Prostate gland (tissue), 2 donors: ENCODE measurements around the gene OR6X1. TPM values are rescaled to one million over a fixed set of nuclear protein-coding genes. Genes with fewer than 3 reads are reported as not detected.

Source experiments
- DNase-seq: peaks from one replicate; pipeline ENCODE4 v3.0.0-alpha.2; 2019; ENCODE audit warnings: low spot score
- H3K27ac ChIP-seq, 2 donors: fragments of 200-600 bp; sonication (generic); 2 replicates each; pipeline ENCODE4 v1.5.1; 2017 to 2019
- H3K27me3 ChIP-seq: fragments of 200-600 bp; sonication (generic); replicated peaks from 2 replicates; pipeline ENCODE4 v1.5.1; 2019; ENCODE audit not compliant: insufficient read depth
- H3K36me3 ChIP-seq, 2 donors: fragments of 200-600 bp; sonication (generic); 1 replicate in 1 of 2; 2 replicates in 1 of 2; pipeline versions ENCODE4 v1.5.1 to v1.8.1; 2017 to 2019
- H3K4me1 ChIP-seq: fragments of 200-600 bp; sonication (generic); replicated peaks from 2 replicates; pipeline ENCODE4 v1.5.1; 2019
- H3K4me3 ChIP-seq, 2 donors: fragments of 200-600 bp; sonication (generic); 2 replicates each; pipeline ENCODE4 v1.5.1; 2017 to 2019
- H3K9me3 ChIP-seq: fragments of 200-600 bp; sonication (generic); 2 replicates; pipeline ENCODE4 v1.5.1; 2017
- POLR2A ChIP-seq: fragments of 450-650 bp; IDR thresholded peaks from one replicate; pipeline ENCODE4 v1.6.1; 2016; ENCODE audit warnings: antibody characterized with exemption, mild to moderate bottlenecking
- POLR2AphosphoS5 ChIP-seq: sonication (generic); formaldehyde crosslinking; IDR thresholded peaks from one replicate; pipeline ENCODE4 v1.6.1; 2017; ENCODE audit warnings: antibody characterized with exemption
- WGBS: methylation state at CpG from one replicate; pipeline ENCODE4 v1.1.5; 2018; 5-methylcytosine and 5-hydroxymethylcytosine counted together
- intact Hi-C: fragments of 100-400 bp; cut with DNase I; formaldehyde crosslinking; loops from one replicate; pipeline ENCODE4 v1.14.2; 2022
- total RNA-seq, 2 donors: library from RNA; depleted of rRNA; stranded (reverse); fragments of >200 nt; gene quantifications; one replicate each; pipeline ENCODE4 v1.1.0, GENCODE V29; 2016
- TF ChIP-seq, protein P1 (sequence below), 4 experiments: fragments of 200-600 bp in 2 of 4; fragments of 450-650 bp in 2 of 4; sonication (generic) in 2 of 4; IDR thresholded peaks; 1 replicate in 3 of 4; 2 replicates in 1 of 4; pipeline ENCODE4 v1.5.1; 2016 to 2019; ENCODE audit warnings: antibody characterized with exemption in 4 of 4, mild to moderate bottlenecking in 2 of 4, moderate library complexity in 2 of 4

Gene OR6X1
- total RNA-seq, 2 donors from 2014 or later = not detected

DNA sequence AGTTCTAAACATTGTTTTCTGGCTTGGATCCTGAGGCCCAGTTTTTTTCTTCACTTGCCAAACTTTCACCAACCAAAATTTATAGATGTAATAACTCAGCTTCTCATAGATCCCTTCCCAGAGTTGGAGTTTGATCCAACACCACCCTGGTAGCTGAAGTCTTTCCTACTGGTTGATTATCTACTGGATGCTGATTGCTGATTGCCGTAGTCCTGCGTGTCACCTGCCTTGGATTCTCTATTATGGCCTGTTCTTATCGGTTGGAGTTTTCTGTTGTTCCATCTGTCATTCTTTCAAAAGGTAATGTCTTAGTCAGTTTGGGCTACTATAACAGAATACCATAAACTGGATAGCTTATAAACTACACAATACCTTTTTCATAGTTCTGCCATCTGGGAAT, 17.3 kb upstream of the OR6X1 start:
- no peaks in the 10 kb centered on the region for H3K27me3 ChIP-seq
- no peak for TF ChIP-seq POLR2A
- TF ChIP-seq, protein P1, sequence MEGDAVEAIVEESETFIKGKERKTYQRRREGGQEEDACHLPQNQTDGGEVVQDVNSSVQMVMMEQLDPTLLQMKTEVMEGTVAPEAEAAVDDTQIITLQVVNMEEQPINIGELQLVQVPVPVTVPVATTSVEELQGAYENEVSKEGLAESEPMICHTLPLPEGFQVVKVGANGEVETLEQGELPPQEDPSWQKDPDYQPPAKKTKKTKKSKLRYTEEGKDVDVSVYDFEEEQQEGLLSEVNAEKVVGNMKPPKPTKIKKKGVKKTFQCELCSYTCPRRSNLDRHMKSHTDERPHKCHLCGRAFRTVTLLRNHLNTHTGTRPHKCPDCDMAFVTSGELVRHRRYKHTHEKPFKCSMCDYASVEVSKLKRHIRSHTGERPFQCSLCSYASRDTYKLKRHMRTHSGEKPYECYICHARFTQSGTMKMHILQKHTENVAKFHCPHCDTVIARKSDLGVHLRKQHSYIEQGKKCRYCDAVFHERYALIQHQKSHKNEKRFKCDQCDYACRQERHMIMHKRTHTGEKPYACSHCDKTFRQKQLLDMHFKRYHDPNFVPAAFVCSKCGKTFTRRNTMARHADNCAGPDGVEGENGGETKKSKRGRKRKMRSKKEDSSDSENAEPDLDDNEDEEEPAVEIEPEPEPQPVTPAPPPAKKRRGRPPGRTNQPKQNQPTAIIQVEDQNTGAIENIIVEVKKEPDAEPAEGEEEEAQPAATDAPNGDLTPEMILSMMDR (IDR thresholded peaks at IDR 0.05) = no peak
- no peak for DNase-seq
- H3K4me1 ChIP-seq = no peaks in the 10 kb centered on the region
- H3K36me3 ChIP-seq = no peaks in the 10 kb centered on the region
- intact Hi-C loops = no loop called here
- H3K27ac ChIP-seq = no peak overlapping the region
- no peaks in the 10 kb centered on the region for H3K9me3 ChIP-seq
- H3K4me3 ChIP-seq = no peak overlapping the region
- WGBS = 77% methylated on average over 3 of the region's 3 CpGs

DNA sequence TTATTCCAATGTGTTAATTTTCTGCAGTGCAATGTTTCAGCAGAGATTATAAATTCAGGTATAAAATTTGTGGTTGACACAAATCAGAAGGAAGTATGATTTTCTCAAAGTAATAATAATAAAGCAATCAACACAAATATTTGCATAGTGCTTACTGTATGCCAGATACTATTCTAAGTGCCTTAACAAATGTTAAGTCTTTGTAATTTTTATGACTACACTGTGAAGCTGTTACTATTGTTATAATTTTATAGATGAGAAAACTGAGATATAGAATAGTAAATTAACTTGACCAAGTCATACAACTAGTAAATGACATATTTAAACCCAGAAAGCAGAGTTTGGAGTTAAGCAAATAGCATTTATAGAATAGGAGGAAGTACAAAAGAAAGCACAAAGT, 16.4 kb upstream of the OR6X1 start:
- H3K9me3 ChIP-seq = no peaks in the 10 kb centered on the region
- TF ChIP-seq, protein P1 (IDR thresholded peaks at IDR 0.05) = no peak
- TF ChIP-seq POLR2A (no peak), POLR2AphosphoS5 (no peak)
- H3K4me3 ChIP-seq = no peak overlapping the region
- no peak overlapping the region for H3K27ac ChIP-seq
- H3K27me3 ChIP-seq = no peaks in the 10 kb centered on the region
- no peaks in the 10 kb centered on the region for H3K36me3 ChIP-seq
- DNase-seq = no peak
- intact Hi-C loops = no loop called here
- H3K4me1 ChIP-seq = no peaks in the 10 kb centered on the region

GRCh38 chr11:123765601-123766000, 11.3 kb upstream of the OR6X1 start:
- H3K4me1 ChIP-seq = no peaks in the 10 kb centered on the region
- TF ChIP-seq POLR2A (no peak), POLR2AphosphoS5 (no peak)
- TF ChIP-seq, protein P1 (IDR thresholded peaks at IDR 0.05) = no peak
- DNase-seq = no peak
- no peaks in the 10 kb centered on the region for H3K36me3 ChIP-seq
- H3K9me3 ChIP-seq = no peaks in the 10 kb centered on the region
- no peaks in the 10 kb centered on the region for H3K27me3 ChIP-seq
- H3K4me3 ChIP-seq = no peak overlapping the region
- intact Hi-C loops = no loop called here
- H3K27ac ChIP-seq = no peak overlapping the region
- 33% methylated on average over 1 of the region's 1 CpG for WGBS

GRCh38 chr11:123762422-123762821, 8.1 kb upstream of the OR6X1 start:
- Histone ChIP-seq H3K36me3 (no peaks in the 10 kb centered on the region), H3K9me3 (no peaks in the 10 kb centered on the region)
- intact Hi-C loops = no loop called here

GRCh38 chr11:123760894-123761293, 6.6 kb upstream of the OR6X1 start:
- H3K27ac ChIP-seq = no peak overlapping the region
- DNase-seq = no peak
- H3K36me3 ChIP-seq = no peaks in the 10 kb centered on the region
- H3K4me3 ChIP-seq = no peak overlapping the region
- H3K27me3 ChIP-seq = no peaks in the 10 kb centered on the region
- WGBS = 87% methylated on average over 1 of the region's 1 CpG
- no peaks in the 10 kb centered on the region for H3K9me3 ChIP-seq
- TF ChIP-seq, protein P1 (IDR thresholded peaks at IDR 0.05) = no peak
- no peak for TF ChIP-seq POLR2A
- TF ChIP-seq POLR2AphosphoS5 = no peak
- intact Hi-C loops = no loop called here
- H3K4me1 ChIP-seq = no peaks in the 10 kb centered on the region

More at GRCh38 chr11:123762422-123762821, 8.1 kb upstream of the OR6X1 start:
- Histone ChIP-seq H3K27me3 (no peaks in the 10 kb centered on the region), H3K27ac (no peak overlapping the region), H3K4me1 (no peaks in the 10 kb centered on the region), H3K4me3 (no peak overlapping the region)
- DNase-seq = no peak
- TF ChIP-seq POLR2AphosphoS5 = no peak
- TF ChIP-seq, protein P1 (IDR thresholded peaks at IDR 0.05) = no peak
- no peak for TF ChIP-seq POLR2A
